22Rv1 (cell line): ENCODE results near the gene FRMD3.

Experiments
- H3K27ac ChIP-seq: fragments of 450-650 bp; 2 replicates; pipeline ENCODE4 v1.5.1; 2017
- ZFX ChIP-seq: fragments of 450-650 bp; IDR thresholded peaks from 2 replicates; pipeline ENCODE4 v1.6.1; 2017; ENCODE audit warnings: antibody characterized with exemption, borderline replicate concordance
- TF ChIP-seq, protein P1 (sequence below): fragments of 450-650 bp; IDR thresholded peaks from 2 replicates; pipeline ENCODE4 v1.5.1; 2017; ENCODE audit warnings: mild to moderate bottlenecking

The FRMD3 gene

DNA sequence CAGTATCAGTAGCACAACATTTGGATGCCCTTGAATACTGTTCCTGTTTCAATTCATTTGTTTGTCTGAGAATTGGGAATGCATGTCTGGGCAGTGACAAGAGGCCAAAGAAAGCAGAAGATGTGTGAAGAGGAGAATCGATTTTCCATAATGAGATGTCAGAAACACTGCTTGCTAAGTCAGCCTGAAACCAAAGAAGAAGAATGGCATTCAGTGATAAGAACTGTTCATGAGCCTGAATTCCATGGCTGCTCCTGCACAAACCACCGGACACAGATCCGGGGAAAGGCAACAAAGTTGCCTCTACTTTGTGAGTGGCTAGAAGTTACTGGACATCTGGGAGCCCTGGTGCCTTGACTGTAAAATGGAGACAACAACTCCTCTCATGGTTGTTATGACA lies 268.1 kb downstream of the FRMD3 start:
- TF ChIP-seq ZFX: no peak
- TF ChIP-seq, protein P1, sequence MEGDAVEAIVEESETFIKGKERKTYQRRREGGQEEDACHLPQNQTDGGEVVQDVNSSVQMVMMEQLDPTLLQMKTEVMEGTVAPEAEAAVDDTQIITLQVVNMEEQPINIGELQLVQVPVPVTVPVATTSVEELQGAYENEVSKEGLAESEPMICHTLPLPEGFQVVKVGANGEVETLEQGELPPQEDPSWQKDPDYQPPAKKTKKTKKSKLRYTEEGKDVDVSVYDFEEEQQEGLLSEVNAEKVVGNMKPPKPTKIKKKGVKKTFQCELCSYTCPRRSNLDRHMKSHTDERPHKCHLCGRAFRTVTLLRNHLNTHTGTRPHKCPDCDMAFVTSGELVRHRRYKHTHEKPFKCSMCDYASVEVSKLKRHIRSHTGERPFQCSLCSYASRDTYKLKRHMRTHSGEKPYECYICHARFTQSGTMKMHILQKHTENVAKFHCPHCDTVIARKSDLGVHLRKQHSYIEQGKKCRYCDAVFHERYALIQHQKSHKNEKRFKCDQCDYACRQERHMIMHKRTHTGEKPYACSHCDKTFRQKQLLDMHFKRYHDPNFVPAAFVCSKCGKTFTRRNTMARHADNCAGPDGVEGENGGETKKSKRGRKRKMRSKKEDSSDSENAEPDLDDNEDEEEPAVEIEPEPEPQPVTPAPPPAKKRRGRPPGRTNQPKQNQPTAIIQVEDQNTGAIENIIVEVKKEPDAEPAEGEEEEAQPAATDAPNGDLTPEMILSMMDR: no peak
- H3K27ac ChIP-seq: no peak overlapping the region

DNA sequence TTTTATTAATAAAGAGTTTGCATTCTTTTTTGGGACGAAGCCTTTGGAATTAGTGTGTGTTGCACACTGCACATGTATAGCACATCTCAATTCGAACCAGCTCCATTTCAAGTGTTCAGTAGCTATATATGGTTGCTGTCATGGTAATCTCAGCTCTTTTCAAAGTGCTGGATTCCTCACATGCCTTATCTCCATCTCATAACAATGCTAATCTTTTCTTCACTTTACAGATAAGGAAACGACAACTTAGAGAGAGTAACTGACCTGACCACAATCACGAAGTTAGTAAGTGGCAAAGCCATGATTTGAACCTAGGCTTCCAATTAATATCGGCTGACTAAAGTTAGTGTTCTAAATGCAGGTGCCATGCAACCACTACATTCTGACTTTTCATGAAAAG lies 270.5 kb downstream of the FRMD3 start:
- no peak overlapping the region for H3K27ac ChIP-seq
- TF ChIP-seq, protein P1: no peak
- no peak for TF ChIP-seq ZFX

DNA sequence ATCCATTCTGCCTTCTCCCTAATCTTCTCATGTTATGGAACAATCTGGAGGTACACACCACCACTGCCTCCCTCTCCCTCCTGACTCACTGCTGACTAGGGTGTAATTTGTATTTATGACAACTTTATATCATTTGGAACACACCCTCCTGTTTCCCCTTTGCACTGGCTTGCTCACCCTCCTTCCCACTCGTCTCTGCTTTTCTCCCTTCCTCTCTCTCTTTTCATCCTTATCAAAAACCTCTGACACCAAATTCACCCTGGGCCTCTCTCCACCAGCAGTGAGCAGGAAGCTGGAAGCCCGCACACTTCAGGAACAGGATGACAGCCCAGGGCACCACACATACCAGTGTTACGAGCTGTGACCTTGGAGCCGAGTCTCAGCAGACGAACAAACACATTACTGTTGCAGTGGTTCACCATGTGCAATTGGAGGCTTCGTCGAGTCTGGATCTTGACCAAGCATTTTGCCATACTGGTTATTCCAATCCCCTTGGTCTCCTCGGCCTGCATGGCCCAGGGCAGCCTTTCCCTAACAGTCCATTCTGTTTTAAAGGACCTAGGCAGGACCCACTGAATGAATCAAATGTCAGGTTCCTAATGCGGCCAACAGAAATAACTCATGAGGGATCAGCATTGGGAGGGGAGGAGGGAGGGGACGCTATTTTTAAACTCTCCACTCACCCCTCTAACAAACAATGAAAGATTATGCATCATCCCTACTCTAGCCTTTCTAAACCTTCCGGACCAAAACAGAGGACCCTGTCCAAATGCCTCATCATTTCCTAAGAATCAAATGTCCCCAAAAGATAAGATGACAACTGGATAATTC lies 271.3 kb downstream of the FRMD3 start:
- no peak for TF ChIP-seq ZFX
- TF ChIP-seq, protein P1: no peak
- no peak overlapping the region for H3K27ac ChIP-seq

DNA sequence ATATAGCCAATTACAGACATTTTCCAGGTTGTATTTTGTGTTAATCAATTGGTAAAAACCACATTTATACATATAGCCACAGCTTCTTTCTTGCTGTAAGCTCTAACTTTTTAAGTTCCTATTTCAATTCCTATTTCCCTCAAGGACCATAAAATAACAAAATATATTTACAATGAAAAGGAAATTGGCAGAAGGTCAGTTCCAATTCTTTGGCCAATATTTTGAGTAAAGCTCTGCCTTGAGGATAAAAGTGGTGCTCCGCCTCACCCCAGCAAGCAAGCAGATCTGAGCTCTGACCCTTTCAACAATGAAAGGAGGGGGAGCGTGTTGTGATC lies 271.9 kb downstream of the FRMD3 start:
- no peak overlapping the region for H3K27ac ChIP-seq
- TF ChIP-seq, protein P1: no peak
- TF ChIP-seq ZFX: no peak

DNA sequence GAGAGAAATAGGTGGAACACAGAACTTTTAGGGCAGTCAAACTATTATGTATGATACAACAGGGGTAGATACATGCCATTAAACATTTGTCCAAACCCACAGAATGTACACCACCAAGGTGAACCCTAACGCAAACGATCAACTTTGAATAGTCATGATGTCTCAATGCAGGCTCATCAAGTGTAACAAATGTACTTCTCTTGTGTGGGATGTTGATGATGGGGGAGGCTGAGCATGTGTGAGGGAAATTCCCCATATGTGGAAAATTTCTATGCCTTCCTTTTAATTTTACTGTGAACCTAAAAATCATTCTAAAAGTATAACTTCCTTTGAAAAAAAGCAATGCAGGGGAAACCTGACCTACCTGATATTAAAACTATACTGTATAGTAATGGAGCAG lies 273.9 kb downstream of the FRMD3 start:
- H3K27ac ChIP-seq: no peak overlapping the region
- no peak for TF ChIP-seq ZFX
- TF ChIP-seq, protein P1: no peak

DNA sequence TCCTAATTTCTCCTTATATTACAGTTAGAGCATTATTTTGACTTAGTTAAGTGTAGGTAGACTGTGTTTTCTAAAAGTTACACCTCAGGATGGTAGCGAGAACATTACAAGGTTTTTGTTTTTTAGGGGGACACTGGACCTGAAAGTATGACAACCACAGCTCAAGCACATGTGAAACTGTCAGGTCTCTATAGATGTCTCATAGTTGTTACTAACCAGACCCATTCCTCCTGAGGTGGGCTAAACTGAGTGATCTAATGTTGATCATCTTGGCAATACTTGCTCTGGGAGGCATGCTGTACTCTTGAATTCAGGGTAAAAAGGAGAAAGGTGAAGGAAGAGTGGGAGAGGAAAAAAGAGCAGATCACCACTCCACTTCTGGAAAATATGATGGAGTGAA lies 278.6 kb downstream of the FRMD3 start:
- TF ChIP-seq ZFX: no peak
- TF ChIP-seq, protein P1: no peak
- H3K27ac ChIP-seq: no peak overlapping the region
